KMS-11 (cell line): ENCODE data around the gene ATP5PB.
A peak's percentile ranks its signal among the peaks of the same experiment; 100 is the strongest.

ENCODE experiments used
- H2AFZ ChIP-seq: fragments of 200-600 bp; sonication (generic); 2 replicates; pipeline ENCODE4 v1.6.1; 2016; ENCODE audit warnings: antibody characterized with exemption, mixed run types, low read depth
- H3K27ac ChIP-seq: fragments of 200-600 bp; sonication (generic); 2 replicates; pipeline ENCODE4 v1.6.1; 2016; ENCODE audit warnings: mild to moderate bottlenecking, mixed run types
- H3K27me3 ChIP-seq: fragments of 200-600 bp; sonication (generic); 2 replicates; pipeline ENCODE4 v1.6.1; 2017; ENCODE audit warnings: mild to moderate bottlenecking, low read depth, mixed run types, moderate library complexity; ENCODE audit not compliant: insufficient read depth
- H3K36me3 ChIP-seq: fragments of 200-600 bp; sonication (generic); 2 replicates; pipeline ENCODE4 v1.6.1; 2017; ENCODE audit warnings: mild to moderate bottlenecking, mixed run types; ENCODE audit not compliant: insufficient read depth
- H3K4me1 ChIP-seq: fragments of 200-600 bp; sonication (generic); 2 replicates; pipeline ENCODE4 v1.6.1; 2016; ENCODE audit warnings: mild to moderate bottlenecking, low read depth, mixed run types; ENCODE audit not compliant: poor library complexity, severe bottlenecking
- H3K4me2 ChIP-seq: fragments of 200-600 bp; sonication (generic); 2 replicates; pipeline ENCODE4 v1.7.0; 2016; ENCODE audit warnings: mild to moderate bottlenecking, mixed run types
- H3K4me3 ChIP-seq: fragments of 200-600 bp; sonication (generic); IDR thresholded peaks from 2 replicates; pipeline ENCODE4 v1.6.1; 2017; ENCODE audit warnings: low read depth, low read length, mixed read lengths; ENCODE audit not compliant: insufficient read depth
- H3K79me2 ChIP-seq: fragments of 200-600 bp; sonication (generic); 2 replicates; pipeline ENCODE4 v1.6.1; 2016; ENCODE audit warnings: low read depth, mixed run types; ENCODE audit not compliant: insufficient read depth
- H3K9ac ChIP-seq: fragments of 200-600 bp; sonication (generic); 2 replicates; pipeline ENCODE4 v1.6.1; 2016; ENCODE audit warnings: mild to moderate bottlenecking, mixed run types
- H4K20me1 ChIP-seq: fragments of 200-600 bp; sonication (generic); 2 replicates; pipeline ENCODE4 v1.6.1; 2016; ENCODE audit warnings: mild to moderate bottlenecking, mixed run types; ENCODE audit not compliant: insufficient read depth
- CTCF ChIP-seq: fragments of 200-600 bp; sonication (generic); conservative IDR thresholded peaks from 2 replicates; pipeline ENCODE4 v1.6.1; 2017; ENCODE audit warnings: low read depth, mild to moderate bottlenecking, antibody characterized with exemption, low read length, moderate library complexity, mixed read lengths

ATP5PB gene

GRCh38 chr1:111480674-111481073 lies 31.4 kb downstream of the ATP5PB start:
- H4K20me1 ChIP-seq: no peaks in the 10 kb centered on the region
- peaks cover 22% of the 10 kb centered on the region; the same call in 1 of the 2 replicates for H3K27me3 ChIP-seq
- H3K27ac ChIP-seq: no peak overlapping the region
- H2AFZ ChIP-seq: no peak overlapping the region
- no peaks in the 10 kb centered on the region for H3K79me2 ChIP-seq
- no peaks in the 10 kb centered on the region for H3K36me3 ChIP-seq
- H3K4me2 ChIP-seq: no peak overlapping the region
- H3K4me1 ChIP-seq: peaks cover 28% of the 10 kb centered on the region
- H3K9ac ChIP-seq: no peak overlapping the region
- no peak for TF ChIP-seq CTCF
- H3K4me3 ChIP-seq: no peak overlapping the region

GRCh38 chr1:111481387-111482221 lies 32.3 kb downstream of the ATP5PB start:
- H2AFZ ChIP-seq: no peak overlapping the region
- H3K9ac ChIP-seq: no peak overlapping the region
- H3K4me2 ChIP-seq: no peak overlapping the region
- no peaks in the 10 kb centered on the region for H3K36me3 ChIP-seq
- H3K4me3 ChIP-seq: no peak overlapping the region
- H3K4me1 ChIP-seq: peaks cover 19% of the 10 kb centered on the region
- no peaks in the 10 kb centered on the region for H4K20me1 ChIP-seq
- TF ChIP-seq CTCF: peak; percentile 48; the same call in 1 of the 2 replicates
- H3K79me2 ChIP-seq: no peaks in the 10 kb centered on the region
- H3K27me3 ChIP-seq: peaks cover 15% of the 10 kb centered on the region; the same call in 1 of the 2 replicates
- no peak overlapping the region for H3K27ac ChIP-seq

- H3K27ac ChIP-seq: no peak overlapping the region
- H2AFZ ChIP-seq: no peak overlapping the region
- H3K27me3 ChIP-seq: peaks cover 9% of the 10 kb centered on the region; the same call in 1 of the 2 replicates
- TF ChIP-seq CTCF: no peak
- no peaks in the 10 kb centered on the region for H4K20me1 ChIP-seq
- peaks cover 6% of the 10 kb centered on the region for H3K4me1 ChIP-seq
- H3K79me2 ChIP-seq: no peaks in the 10 kb centered on the region
- H3K4me3 ChIP-seq: no peak overlapping the region
- no peaks in the 10 kb centered on the region for H3K36me3 ChIP-seq
- no peak overlapping the region for H3K9ac ChIP-seq
- H3K4me2 ChIP-seq: no peak overlapping the region
Measured at GRCh38 chr1:111483166-111483565, 33.9 kb downstream of the ATP5PB start.

- Histone ChIP-seq H3K4me1 (peaks cover 5% of the 10 kb centered on the region), H3K36me3 (no peaks in the 10 kb centered on the region), H4K20me1 (no peaks in the 10 kb centered on the region), H3K79me2 (no peaks in the 10 kb centered on the region), H3K27me3 (peaks cover 3% of the 10 kb centered on the region; the same call in 1 of the 2 replicates), H3K27ac (no peak overlapping the region), H3K4me3 (no peak overlapping the region), H3K9ac (no peak overlapping the region), H2AFZ (no peak overlapping the region), H3K4me2 (no peak overlapping the region)
- TF ChIP-seq CTCF: no peak
Measured at GRCh38 chr1:111483876-111484275, 34.6 kb downstream of the ATP5PB start.
